GM23338 (cell line): ENCODE measurements around the gene RBM19.

ENCODE experiments used
- EZH2 ChIP-seq: fragments of 200-600 bp; sonication (generic); IDR thresholded peaks from one replicate; pipeline ENCODE4 v1.8.0; 2017; ENCODE audit warnings: antibody characterized with exemption, mild to moderate bottlenecking, low read depth; ENCODE audit not compliant: unreplicated experiment
- TF ChIP-seq, protein P1 (sequence below), 2 experiments: fragments of 200-600 bp in 1 of 2; sonication (generic) in 1 of 2; conservative IDR thresholded peaks; 2 replicates each; pipeline versions ENCODE4 v1.5.1 to v1.6.1; 2016 to 2017; ENCODE audit warnings: antibody characterized with exemption in 2 of 2, low read depth in 2 of 2, mild to moderate bottlenecking in 2 of 2, moderate library complexity in 1 of 2

DNA sequence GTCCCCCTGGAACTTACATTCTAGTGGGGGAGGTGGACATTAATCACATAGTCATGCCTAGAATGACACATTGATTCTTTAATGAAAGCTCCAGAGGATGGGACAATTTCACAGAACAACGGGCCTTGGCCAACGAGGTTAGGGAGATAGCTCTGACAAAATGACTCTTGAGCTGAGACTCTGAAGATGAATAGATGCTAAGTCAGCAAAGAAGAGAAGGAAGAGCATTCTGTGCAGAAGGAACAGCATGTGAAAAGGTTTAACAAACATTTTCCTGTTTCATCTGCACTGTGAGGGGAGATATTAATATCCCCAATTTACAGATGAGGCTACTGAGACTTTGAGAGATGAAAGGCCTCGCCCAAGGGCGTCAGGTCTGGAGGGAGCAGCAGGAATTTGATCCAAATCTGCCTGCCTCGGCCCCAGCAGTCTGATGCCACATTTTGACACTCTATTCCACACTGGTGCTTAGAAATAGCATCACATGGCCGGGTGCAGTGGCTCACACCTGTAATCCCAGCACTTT is 193.6 kb downstream of the RBM19 start:
- TF ChIP-seq, protein P1, sequence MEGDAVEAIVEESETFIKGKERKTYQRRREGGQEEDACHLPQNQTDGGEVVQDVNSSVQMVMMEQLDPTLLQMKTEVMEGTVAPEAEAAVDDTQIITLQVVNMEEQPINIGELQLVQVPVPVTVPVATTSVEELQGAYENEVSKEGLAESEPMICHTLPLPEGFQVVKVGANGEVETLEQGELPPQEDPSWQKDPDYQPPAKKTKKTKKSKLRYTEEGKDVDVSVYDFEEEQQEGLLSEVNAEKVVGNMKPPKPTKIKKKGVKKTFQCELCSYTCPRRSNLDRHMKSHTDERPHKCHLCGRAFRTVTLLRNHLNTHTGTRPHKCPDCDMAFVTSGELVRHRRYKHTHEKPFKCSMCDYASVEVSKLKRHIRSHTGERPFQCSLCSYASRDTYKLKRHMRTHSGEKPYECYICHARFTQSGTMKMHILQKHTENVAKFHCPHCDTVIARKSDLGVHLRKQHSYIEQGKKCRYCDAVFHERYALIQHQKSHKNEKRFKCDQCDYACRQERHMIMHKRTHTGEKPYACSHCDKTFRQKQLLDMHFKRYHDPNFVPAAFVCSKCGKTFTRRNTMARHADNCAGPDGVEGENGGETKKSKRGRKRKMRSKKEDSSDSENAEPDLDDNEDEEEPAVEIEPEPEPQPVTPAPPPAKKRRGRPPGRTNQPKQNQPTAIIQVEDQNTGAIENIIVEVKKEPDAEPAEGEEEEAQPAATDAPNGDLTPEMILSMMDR (conservative IDR thresholded peaks at IDR 0.05; ENCODE audit: low read depth in 2 of 2), result no peak
- no peak for TF ChIP-seq EZH2
